ENCODE measurements around the gene DTNA. TPM values are rescaled to one million over a fixed set of nuclear protein-coding genes. Genes with fewer than 3 reads are reported as not detected.

The DTNA gene
- total RNA-seq, 1 donor from 2014 or later, result 18.4 TPM

GRCh38 chr18:34857320-34857719, 147.2 kb downstream of the DTNA start:
- DNase-seq (ENCODE audit: extremely low spot score in 2 of 2), result no peak
- Histone ChIP-seq H3K36me3 (no peaks in the 10 kb centered on the region), H3K4me1 (no peaks in the 10 kb centered on the region)

GRCh38 chr18:34858188-34858587, 148.1 kb downstream of the DTNA start:
- no peak for DNase-seq (ENCODE audit: extremely low spot score in 2 of 2)
- H3K27ac ChIP-seq, result no peak overlapping the region
- H3K4me3 ChIP-seq, result no peak overlapping the region
- intact Hi-C loops (cut with DNase I), result no loop called here
- no peaks in the 10 kb centered on the region for H3K4me1 ChIP-seq
- no peaks in the 10 kb centered on the region for H3K9me3 ChIP-seq
- TF ChIP-seq POLR2A (IDR thresholded peaks at IDR 0.05), result no peak
- H3K36me3 ChIP-seq, result no peaks in the 10 kb centered on the region
- H3K27me3 ChIP-seq, result no peaks in the 10 kb centered on the region

More at GRCh38 chr18:34857320-34857719, 147.2 kb downstream of the DTNA start:
- intact Hi-C loops (cut with DNase I), result no loop called here
- Histone ChIP-seq H3K4me3 (no peak overlapping the region), H3K9me3 (no peaks in the 10 kb centered on the region), H3K27me3 (no peaks in the 10 kb centered on the region), H3K27ac (no peak overlapping the region)
- TF ChIP-seq POLR2A (IDR thresholded peaks at IDR 0.05) (no peak), CTCF (IDR thresholded peaks at IDR 0.05) (no peak), POLR2AphosphoS5 (IDR thresholded peaks at IDR 0.05; ENCODE audit: insufficient read depth in 1 of 2, low read depth in 1 of 2) (no peak)

GRCh38 chr18:34859496-34859895, 149.4 kb downstream of the DTNA start:
- no peak for DNase-seq (ENCODE audit: extremely low spot score in 2 of 2)
- Histone ChIP-seq H3K36me3 (no peaks in the 10 kb centered on the region), H3K4me3 (no peak overlapping the region), H3K9me3 (no peaks in the 10 kb centered on the region), H3K27ac (no peak overlapping the region), H3K27me3 (no peaks in the 10 kb centered on the region), H3K4me1 (no peaks in the 10 kb centered on the region)
- intact Hi-C loops (cut with DNase I), result no loop called here
- no peak for TF ChIP-seq POLR2AphosphoS5 (IDR thresholded peaks at IDR 0.05; ENCODE audit: insufficient read depth in 1 of 2, low read depth in 1 of 2)
- no peak for TF ChIP-seq POLR2A (IDR thresholded peaks at IDR 0.05)
- no peak for TF ChIP-seq CTCF (IDR thresholded peaks at IDR 0.05)

- Histone ChIP-seq H3K36me3 (no peaks in the 10 kb centered on the region), H3K27ac (no peak overlapping the region), H3K4me1 (no peaks in the 10 kb centered on the region), H3K4me3 (no peak overlapping the region), H3K27me3 (no peaks in the 10 kb centered on the region), H3K9me3 (no peaks in the 10 kb centered on the region)
- DNase-seq (ENCODE audit: extremely low spot score in 2 of 2), result no peak
- TF ChIP-seq POLR2AphosphoS5 (IDR thresholded peaks at IDR 0.05; ENCODE audit: insufficient read depth in 1 of 2, low read depth in 1 of 2) (no peak), CTCF (IDR thresholded peaks at IDR 0.05) (no peak), POLR2A (IDR thresholded peaks at IDR 0.05) (no peak)
- intact Hi-C loops (cut with DNase I), result no loop called here
Observed at GRCh38 chr18:34862561-34862960, 152.5 kb downstream of the DTNA start.

GRCh38 chr18:34863702-34864101, 153.6 kb downstream of the DTNA start:
- no peaks in the 10 kb centered on the region for H3K27me3 ChIP-seq
- no peak for TF ChIP-seq POLR2AphosphoS5 (IDR thresholded peaks at IDR 0.05; ENCODE audit: insufficient read depth in 1 of 2, low read depth in 1 of 2)
- no peak for TF ChIP-seq POLR2A (IDR thresholded peaks at IDR 0.05)
- no peak for TF ChIP-seq CTCF (IDR thresholded peaks at IDR 0.05)
- H3K9me3 ChIP-seq, result no peaks in the 10 kb centered on the region
- H3K36me3 ChIP-seq, result no peaks in the 10 kb centered on the region
- peaks cover 6% of the 10 kb centered on the region for H3K4me1 ChIP-seq
- intact Hi-C loops (cut with DNase I), result no loop called here
- H3K4me3 ChIP-seq, result no peak overlapping the region
- DNase-seq (ENCODE audit: extremely low spot score in 2 of 2), result no peak
- H3K27ac ChIP-seq, result no peak overlapping the region

Measured in vagina (tissue), 2 donors.